Measurements from ENCODE around the gene SCGB1A1.

GRCh38 chr11:62401356-62401755, 17.5 kb upstream of the SCGB1A1 start:
- no peak for TF ChIP-seq SUZ12 (IDR thresholded peaks at IDR 0.05; ENCODE audit: extremely low read depth, insufficient read depth, insufficient read length)
- no peak for TF ChIP-seq YY1 (IDR thresholded peaks at IDR 0.05; ENCODE audit: insufficient read depth, insufficient read length)
